ENCODE data around the gene SLC15A2.

GRCh38 chr3:121942116-121942786 is 48.0 kb downstream of the SLC15A2 start:
- TF ChIP-seq SUZ12 (IDR thresholded peaks at IDR 0.05; ENCODE audit: unreplicated experiment) (no peak), CHD1 (IDR thresholded peaks at IDR 0.05; ENCODE audit: low read depth, low read length) (no peak), MAX (IDR thresholded peaks at IDR 0.05; ENCODE audit: low read depth, low read length) (no peak), SREBF2 (IDR thresholded peaks at IDR 0.05; ENCODE audit: low read length) (no peak), EZH2 (IDR thresholded peaks at IDR 0.05; ENCODE audit: borderline replicate concordance, control insufficient read depth, low read depth, low read length) (no peak), NR2F1 (conservative IDR thresholded peaks at IDR 0.05) (no peak), NFYA (IDR thresholded peaks at IDR 0.05; ENCODE audit: borderline replicate concordance, low read depth, low read length) (no peak), POLR2AphosphoS5 (IDR thresholded peaks at IDR 0.05; ENCODE audit: low read length) (no peak), ZNF274 (IDR thresholded peaks at IDR 0.05; ENCODE audit: insufficient read depth, insufficient read length) (no peak), CBFB (IDR thresholded peaks at IDR 0.05; ENCODE audit: low read depth) (no peak), ZNF24 (IDR thresholded peaks at IDR 0.05) (no peak), CHD2 (IDR thresholded peaks at IDR 0.05; ENCODE audit: borderline replicate concordance, low read depth, low read length) (no peak)
- TF ChIP-seq, protein P1, sequence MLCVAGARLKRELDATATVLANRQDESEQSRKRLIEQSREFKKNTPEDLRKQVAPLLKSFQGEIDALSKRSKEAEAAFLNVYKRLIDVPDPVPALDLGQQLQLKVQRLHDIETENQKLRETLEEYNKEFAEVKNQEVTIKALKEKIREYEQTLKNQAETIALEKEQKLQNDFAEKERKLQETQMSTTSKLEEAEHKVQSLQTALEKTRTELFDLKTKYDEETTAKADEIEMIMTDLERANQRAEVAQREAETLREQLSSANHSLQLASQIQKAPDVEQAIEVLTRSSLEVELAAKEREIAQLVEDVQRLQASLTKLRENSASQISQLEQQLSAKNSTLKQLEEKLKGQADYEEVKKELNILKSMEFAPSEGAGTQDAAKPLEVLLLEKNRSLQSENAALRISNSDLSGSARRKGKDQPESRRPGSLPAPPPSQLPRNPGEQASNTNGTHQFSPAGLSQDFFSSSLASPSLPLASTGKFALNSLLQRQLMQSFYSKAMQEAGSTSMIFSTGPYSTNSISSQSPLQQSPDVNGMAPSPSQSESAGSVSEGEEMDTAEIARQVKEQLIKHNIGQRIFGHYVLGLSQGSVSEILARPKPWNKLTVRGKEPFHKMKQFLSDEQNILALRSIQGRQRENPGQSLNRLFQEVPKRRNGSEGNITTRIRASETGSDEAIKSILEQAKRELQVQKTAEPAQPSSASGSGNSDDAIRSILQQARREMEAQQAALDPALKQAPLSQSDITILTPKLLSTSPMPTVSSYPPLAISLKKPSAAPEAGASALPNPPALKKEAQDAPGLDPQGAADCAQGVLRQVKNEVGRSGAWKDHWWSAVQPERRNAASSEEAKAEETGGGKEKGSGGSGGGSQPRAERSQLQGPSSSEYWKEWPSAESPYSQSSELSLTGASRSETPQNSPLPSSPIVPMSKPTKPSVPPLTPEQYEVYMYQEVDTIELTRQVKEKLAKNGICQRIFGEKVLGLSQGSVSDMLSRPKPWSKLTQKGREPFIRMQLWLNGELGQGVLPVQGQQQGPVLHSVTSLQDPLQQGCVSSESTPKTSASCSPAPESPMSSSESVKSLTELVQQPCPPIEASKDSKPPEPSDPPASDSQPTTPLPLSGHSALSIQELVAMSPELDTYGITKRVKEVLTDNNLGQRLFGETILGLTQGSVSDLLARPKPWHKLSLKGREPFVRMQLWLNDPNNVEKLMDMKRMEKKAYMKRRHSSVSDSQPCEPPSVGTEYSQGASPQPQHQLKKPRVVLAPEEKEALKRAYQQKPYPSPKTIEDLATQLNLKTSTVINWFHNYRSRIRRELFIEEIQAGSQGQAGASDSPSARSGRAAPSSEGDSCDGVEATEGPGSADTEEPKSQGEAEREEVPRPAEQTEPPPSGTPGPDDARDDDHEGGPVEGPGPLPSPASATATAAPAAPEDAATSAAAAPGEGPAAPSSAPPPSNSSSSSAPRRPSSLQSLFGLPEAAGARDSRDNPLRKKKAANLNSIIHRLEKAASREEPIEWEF (IDR thresholded peaks at IDR 0.05; ENCODE audit: insufficient replicate concordance, low read depth, low read length): no peak
- TF ChIP-seq, protein P2, sequence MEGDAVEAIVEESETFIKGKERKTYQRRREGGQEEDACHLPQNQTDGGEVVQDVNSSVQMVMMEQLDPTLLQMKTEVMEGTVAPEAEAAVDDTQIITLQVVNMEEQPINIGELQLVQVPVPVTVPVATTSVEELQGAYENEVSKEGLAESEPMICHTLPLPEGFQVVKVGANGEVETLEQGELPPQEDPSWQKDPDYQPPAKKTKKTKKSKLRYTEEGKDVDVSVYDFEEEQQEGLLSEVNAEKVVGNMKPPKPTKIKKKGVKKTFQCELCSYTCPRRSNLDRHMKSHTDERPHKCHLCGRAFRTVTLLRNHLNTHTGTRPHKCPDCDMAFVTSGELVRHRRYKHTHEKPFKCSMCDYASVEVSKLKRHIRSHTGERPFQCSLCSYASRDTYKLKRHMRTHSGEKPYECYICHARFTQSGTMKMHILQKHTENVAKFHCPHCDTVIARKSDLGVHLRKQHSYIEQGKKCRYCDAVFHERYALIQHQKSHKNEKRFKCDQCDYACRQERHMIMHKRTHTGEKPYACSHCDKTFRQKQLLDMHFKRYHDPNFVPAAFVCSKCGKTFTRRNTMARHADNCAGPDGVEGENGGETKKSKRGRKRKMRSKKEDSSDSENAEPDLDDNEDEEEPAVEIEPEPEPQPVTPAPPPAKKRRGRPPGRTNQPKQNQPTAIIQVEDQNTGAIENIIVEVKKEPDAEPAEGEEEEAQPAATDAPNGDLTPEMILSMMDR (IDR thresholded peaks at IDR 0.05 in 2 of 3, conservative IDR thresholded peaks at IDR 0.05 in 1 of 3; ENCODE audit: control insufficient read depth in 2 of 3, extremely low read depth in 1 of 3, insufficient read depth in 1 of 3, low read depth in 3 of 3, low read length in 3 of 3): no peak
